Measurements from ENCODE around the gene TMEM245.

The TMEM245 gene

GRCh38 chr9:109020581-109021511, 98.9 kb downstream of the TMEM245 start:
- no peak for DNase-seq (ENCODE audit: low read depth)

GRCh38 chr9:109020113-109020512, 99.6 kb downstream of the TMEM245 start:
- no peak for DNase-seq (ENCODE audit: low read depth)

GRCh38 chr9:109019420-109019819, 100.3 kb downstream of the TMEM245 start:
- DNase-seq (ENCODE audit: low read depth): no peak

GRCh38 chr9:109017493-109017892, 102.3 kb downstream of the TMEM245 start:
- DNase-seq (ENCODE audit: low read depth): no peak

GRCh38 chr9:109017061-109017460, 102.7 kb downstream of the TMEM245 start:
- DNase-seq (ENCODE audit: low read depth): no peak

- no peak for DNase-seq (ENCODE audit: low read depth)
Observed at GRCh38 chr9:109016132-109016531, 103.6 kb downstream of the TMEM245 start.

GRCh38 chr9:109014608-109015280, 105.0 kb downstream of the TMEM245 start:
- DNase-seq (ENCODE audit: low read depth): no peak

- DNase-seq (ENCODE audit: low read depth): no peak
Observed at GRCh38 chr9:109013679-109014607, 105.8 kb downstream of the TMEM245 start.

- DNase-seq (ENCODE audit: low read depth): peak; percentile 79
Observed at GRCh38 chr9:109012876-109013678, 106.7 kb downstream of the TMEM245 start, which contains the start of gene CTNNAL1. Gene CTNNAL1 (minus strand): TSS chr9:109013499. CDS start chr9:109013442, 57 bp downstream.

- DNase-seq (ENCODE audit: low read depth): no peak
Observed at GRCh38 chr9:109012009-109012875, 107.5 kb downstream of the TMEM245 start.

GRCh38 chr9:109011231-109011671, 108.5 kb downstream of the TMEM245 start:
- DNase-seq (ENCODE audit: low read depth): no peak

GRCh38 chr9:109010746-109011145, 109.0 kb downstream of the TMEM245 start:
- no peak for DNase-seq (ENCODE audit: low read depth)

- DNase-seq (ENCODE audit: low read depth): no peak
Observed at GRCh38 chr9:109005678-109006077, 114.1 kb downstream of the TMEM245 start.

- no peak for DNase-seq (ENCODE audit: low read depth)
Observed at GRCh38 chr9:109003116-109003515, 116.6 kb downstream of the TMEM245 start.

- DNase-seq (ENCODE audit: low read depth): no peak
Observed at GRCh38 chr9:109002141-109002540, 117.6 kb downstream of the TMEM245 start.

- no peak for DNase-seq (ENCODE audit: low read depth)
Observed at GRCh38 chr9:109001275-109001676, 118.5 kb downstream of the TMEM245 start.

- no peak for DNase-seq (ENCODE audit: low read depth)
Observed at GRCh38 chr9:108997112-108997511, 122.6 kb downstream of the TMEM245 start.

- DNase-seq (ENCODE audit: low read depth): no peak
Observed at GRCh38 chr9:108996643-108997042, 123.1 kb downstream of the TMEM245 start.

GRCh38 chr9:108994695-108995094, 125.1 kb downstream of the TMEM245 start:
- no peak for DNase-seq (ENCODE audit: low read depth)

- no peak for DNase-seq (ENCODE audit: low read depth)
Observed at GRCh38 chr9:108991479-108991878, 128.3 kb downstream of the TMEM245 start.

Data from activated T-helper 1 cell treated with Interleukin-2 at 50 U/mL for 16 hours (primary cell).